Measurements from ENCODE around the gene ALDH1L1. TPM values are rescaled to one million over a fixed set of nuclear protein-coding genes. Genes with fewer than 3 reads are reported as not detected.
A peak's percentile ranks its signal among the peaks of the same experiment; 100 is the strongest.

The ALDH1L1 gene
- total RNA-seq, 1 donor: under 0.01 TPM

DNA sequence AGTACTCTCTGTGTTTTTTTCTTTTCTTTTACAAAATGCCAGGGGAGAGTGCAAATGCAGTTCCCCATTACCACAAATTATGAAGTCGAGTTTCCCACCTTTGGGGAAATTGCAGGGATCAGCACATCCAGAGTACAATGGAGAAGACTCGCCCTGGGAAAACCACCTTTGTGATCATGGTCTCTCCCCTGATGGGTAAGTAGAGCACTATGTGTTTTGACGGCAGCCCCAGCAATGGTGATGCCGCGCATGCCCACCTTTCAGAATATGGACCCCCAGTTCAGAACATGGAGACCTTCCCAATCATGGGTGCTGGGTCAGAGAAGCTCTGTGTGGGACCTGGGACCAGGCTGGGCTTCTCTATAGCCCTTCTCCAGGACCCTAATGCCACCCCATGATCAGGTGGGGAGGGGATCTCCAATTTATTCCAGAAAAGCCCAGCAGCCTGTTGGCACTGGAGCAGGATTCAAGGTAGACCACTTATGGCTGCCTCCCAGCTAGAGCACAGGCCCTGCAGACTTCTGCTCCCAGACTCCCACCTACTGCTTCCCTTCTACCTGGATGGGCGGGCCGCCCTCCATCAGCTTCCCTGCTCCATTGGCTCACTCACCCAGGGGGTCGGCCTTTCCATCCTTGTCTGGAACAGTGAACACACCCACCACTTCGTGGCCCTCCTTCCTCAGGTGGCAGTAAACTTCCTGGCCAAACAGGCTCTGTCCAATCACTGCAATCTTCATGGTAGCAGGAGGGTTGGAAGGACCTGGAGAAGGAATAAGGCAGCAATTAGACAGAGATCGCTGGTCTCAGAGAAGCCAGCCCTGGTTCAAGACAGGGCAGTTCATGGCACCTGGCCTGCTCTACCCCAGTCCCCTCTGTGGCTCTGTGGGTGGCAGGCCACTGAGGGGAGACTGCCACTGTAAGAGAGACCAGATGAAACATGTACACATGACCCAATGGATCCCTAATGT lies 19.9 kb downstream of the ALDH1L1 start:
- H4K20me1 ChIP-seq (ENCODE audit: insufficient read depth, low read length): no peaks in the 10 kb centered on the region
- H2AFZ ChIP-seq (ENCODE audit: low read length): no peak overlapping the region
- no peak overlapping the region for H3K27ac ChIP-seq (ENCODE audit: low read depth, low read length)
- H3K27me3 ChIP-seq (ENCODE audit: insufficient read depth, low read length): peaks cover 29% of the 10 kb centered on the region
- no peaks in the 10 kb centered on the region for H3K36me3 ChIP-seq (ENCODE audit: insufficient read depth, low read length)
- no peak overlapping the region for H3K4me2 ChIP-seq (ENCODE audit: insufficient read depth, low read length)
- TF ChIP-seq, protein P1, sequence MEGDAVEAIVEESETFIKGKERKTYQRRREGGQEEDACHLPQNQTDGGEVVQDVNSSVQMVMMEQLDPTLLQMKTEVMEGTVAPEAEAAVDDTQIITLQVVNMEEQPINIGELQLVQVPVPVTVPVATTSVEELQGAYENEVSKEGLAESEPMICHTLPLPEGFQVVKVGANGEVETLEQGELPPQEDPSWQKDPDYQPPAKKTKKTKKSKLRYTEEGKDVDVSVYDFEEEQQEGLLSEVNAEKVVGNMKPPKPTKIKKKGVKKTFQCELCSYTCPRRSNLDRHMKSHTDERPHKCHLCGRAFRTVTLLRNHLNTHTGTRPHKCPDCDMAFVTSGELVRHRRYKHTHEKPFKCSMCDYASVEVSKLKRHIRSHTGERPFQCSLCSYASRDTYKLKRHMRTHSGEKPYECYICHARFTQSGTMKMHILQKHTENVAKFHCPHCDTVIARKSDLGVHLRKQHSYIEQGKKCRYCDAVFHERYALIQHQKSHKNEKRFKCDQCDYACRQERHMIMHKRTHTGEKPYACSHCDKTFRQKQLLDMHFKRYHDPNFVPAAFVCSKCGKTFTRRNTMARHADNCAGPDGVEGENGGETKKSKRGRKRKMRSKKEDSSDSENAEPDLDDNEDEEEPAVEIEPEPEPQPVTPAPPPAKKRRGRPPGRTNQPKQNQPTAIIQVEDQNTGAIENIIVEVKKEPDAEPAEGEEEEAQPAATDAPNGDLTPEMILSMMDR (IDR thresholded peaks at IDR 0.05; ENCODE audit: extremely low read depth, low read depth, low read length): no peak
- DNase-seq (ENCODE audit: insufficient read length, low spot score, missing footprints): peak; percentile 49
- no peaks in the 10 kb centered on the region for H3K4me1 ChIP-seq (ENCODE audit: insufficient read depth, low read length)
- no peak overlapping the region for H3K4me3 ChIP-seq (ENCODE audit: insufficient read depth, low read length)
- H3K9me3 ChIP-seq (ENCODE audit: low read depth, low read length): no peaks in the 10 kb centered on the region
- no peaks in the 10 kb centered on the region for H3K79me2 ChIP-seq (ENCODE audit: insufficient read depth, low read length)

DNA sequence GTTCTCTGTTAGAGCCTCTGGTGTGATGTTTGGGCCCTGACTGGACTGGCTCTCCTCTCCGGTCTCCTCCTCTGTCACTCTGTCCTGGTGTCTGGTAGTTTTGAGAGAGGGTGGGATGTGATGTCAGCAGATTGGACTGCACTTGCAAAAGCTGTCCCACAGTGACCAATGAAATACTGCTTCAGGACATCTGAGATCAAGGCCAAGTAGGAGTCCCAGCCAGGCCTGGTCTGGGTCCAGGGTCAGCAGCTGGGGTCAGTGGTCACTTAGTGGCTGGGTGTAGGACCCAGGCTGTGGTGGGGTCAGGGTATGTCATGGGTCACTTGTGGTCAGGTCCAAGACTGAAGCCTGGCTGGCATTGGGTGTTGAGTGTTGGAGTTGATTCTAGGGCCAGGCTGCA lies 20.9 kb downstream of the ALDH1L1 start:
- H3K79me2 ChIP-seq (ENCODE audit: insufficient read depth, low read length): no peaks in the 10 kb centered on the region
- H3K4me3 ChIP-seq (ENCODE audit: insufficient read depth, low read length): no peak overlapping the region
- H2AFZ ChIP-seq (ENCODE audit: low read length): no peak overlapping the region
- TF ChIP-seq, protein P1 (IDR thresholded peaks at IDR 0.05; ENCODE audit: extremely low read depth, low read depth, low read length): no peak
- H3K36me3 ChIP-seq (ENCODE audit: insufficient read depth, low read length): no peaks in the 10 kb centered on the region
- DNase-seq (ENCODE audit: insufficient read length, low spot score, missing footprints): no peak
- H3K27me3 ChIP-seq (ENCODE audit: insufficient read depth, low read length): peaks cover 28% of the 10 kb centered on the region
- no peaks in the 10 kb centered on the region for H3K4me1 ChIP-seq (ENCODE audit: insufficient read depth, low read length)
- no peaks in the 10 kb centered on the region for H3K9me3 ChIP-seq (ENCODE audit: low read depth, low read length)
- no peak overlapping the region for H3K27ac ChIP-seq (ENCODE audit: low read depth, low read length)
- H3K4me2 ChIP-seq (ENCODE audit: insufficient read depth, low read length): no peak overlapping the region
- H4K20me1 ChIP-seq (ENCODE audit: insufficient read depth, low read length): no peaks in the 10 kb centered on the region

DNA sequence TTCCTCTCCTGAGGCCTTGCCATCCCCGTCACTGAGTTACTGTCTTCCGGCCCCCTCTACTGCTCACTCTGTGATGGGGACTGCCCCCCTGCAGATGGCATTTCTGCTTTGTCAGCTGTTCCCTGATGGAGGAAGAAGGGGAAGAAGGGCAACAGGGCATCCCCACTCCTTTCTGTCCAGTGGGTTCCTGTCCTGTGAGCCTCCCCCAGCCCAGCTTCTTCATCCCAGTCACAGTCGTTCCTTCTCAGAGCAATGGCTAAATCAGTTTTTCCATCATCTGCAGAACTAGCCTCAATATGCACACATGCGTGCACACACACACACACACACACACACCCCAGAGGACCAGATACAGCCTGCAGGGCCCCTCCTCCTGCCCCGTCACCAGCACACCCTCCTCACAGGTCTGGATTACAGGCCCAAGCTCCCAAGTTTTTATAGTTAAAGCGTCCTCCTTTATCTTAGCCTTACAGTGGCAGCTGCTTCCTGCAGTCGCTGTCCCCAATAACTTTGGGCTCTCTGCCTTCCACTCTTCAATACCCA lies 21.4 kb downstream of the ALDH1L1 start:
- H3K4me2 ChIP-seq (ENCODE audit: insufficient read depth, low read length): no peak overlapping the region
- H3K4me1 ChIP-seq (ENCODE audit: insufficient read depth, low read length): no peaks in the 10 kb centered on the region
- H2AFZ ChIP-seq (ENCODE audit: low read length): no peak overlapping the region
- H3K9me3 ChIP-seq (ENCODE audit: low read depth, low read length): no peaks in the 10 kb centered on the region
- no peak overlapping the region for H3K4me3 ChIP-seq (ENCODE audit: insufficient read depth, low read length)
- no peak overlapping the region for H3K27ac ChIP-seq (ENCODE audit: low read depth, low read length)
- peak; percentile 38 for DNase-seq (ENCODE audit: insufficient read length, low spot score, missing footprints)
- no peaks in the 10 kb centered on the region for H3K79me2 ChIP-seq (ENCODE audit: insufficient read depth, low read length)
- no peaks in the 10 kb centered on the region for H3K36me3 ChIP-seq (ENCODE audit: insufficient read depth, low read length)
- H3K27me3 ChIP-seq (ENCODE audit: insufficient read depth, low read length): peaks cover 26% of the 10 kb centered on the region
- TF ChIP-seq, protein P1 (IDR thresholded peaks at IDR 0.05; ENCODE audit: extremely low read depth, low read depth, low read length): no peak
- H4K20me1 ChIP-seq (ENCODE audit: insufficient read depth, low read length): no peaks in the 10 kb centered on the region
